Measurements from ENCODE around the gene PIK3R2. TPM values are rescaled to one million over a fixed set of nuclear protein-coding genes. Genes with fewer than 3 reads are reported as not detected.

Gene PIK3R2
- total RNA-seq, 1 experiment from 2014 or later: 42.8 TPM

DNA sequence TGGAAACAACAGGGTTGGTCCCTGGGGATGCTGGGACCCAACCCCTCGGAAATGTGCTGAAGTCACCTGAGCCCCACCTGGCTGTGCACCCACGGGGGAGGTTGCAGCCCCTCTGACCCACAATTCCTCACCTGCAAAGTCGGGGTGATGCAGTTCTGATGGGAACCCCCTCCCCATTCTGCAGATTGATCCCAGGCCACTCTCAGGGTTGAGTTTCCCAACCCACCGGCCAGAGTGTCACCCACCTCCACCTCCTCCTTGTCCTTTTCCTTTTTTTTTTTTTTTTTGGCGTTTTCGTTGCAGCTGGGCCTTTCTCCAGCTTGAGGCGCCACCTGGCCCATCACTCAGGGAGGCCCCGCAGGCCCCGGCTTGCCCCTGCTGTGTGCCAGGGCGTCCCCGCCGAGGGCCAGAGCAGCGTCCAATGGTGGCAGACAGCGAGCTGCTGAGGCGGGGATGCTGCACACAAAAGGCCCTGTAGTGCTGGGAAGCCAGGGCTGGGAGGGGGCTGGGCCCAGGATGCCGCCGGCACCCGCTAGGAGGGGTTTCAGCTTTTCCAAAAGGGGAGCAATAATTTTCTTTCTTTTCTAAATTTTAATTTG, 4.6 kb downstream of the PIK3R2 start:
- TF ChIP-seq, protein P1, sequence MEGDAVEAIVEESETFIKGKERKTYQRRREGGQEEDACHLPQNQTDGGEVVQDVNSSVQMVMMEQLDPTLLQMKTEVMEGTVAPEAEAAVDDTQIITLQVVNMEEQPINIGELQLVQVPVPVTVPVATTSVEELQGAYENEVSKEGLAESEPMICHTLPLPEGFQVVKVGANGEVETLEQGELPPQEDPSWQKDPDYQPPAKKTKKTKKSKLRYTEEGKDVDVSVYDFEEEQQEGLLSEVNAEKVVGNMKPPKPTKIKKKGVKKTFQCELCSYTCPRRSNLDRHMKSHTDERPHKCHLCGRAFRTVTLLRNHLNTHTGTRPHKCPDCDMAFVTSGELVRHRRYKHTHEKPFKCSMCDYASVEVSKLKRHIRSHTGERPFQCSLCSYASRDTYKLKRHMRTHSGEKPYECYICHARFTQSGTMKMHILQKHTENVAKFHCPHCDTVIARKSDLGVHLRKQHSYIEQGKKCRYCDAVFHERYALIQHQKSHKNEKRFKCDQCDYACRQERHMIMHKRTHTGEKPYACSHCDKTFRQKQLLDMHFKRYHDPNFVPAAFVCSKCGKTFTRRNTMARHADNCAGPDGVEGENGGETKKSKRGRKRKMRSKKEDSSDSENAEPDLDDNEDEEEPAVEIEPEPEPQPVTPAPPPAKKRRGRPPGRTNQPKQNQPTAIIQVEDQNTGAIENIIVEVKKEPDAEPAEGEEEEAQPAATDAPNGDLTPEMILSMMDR (conservative IDR thresholded peaks at IDR 0.05): no peak
- no peaks in the 10 kb centered on the region for H3K27me3 ChIP-seq (ENCODE audit: insufficient read depth, low read length)
- peak; percentile 76 for DNase-seq
- H3K56ac ChIP-seq (ENCODE audit: insufficient read length, low read depth, low read length): no peak overlapping the region
- H3K4me3 Mint-ChIP-seq: no peak overlapping the region
- H2BK120ac ChIP-seq (ENCODE audit: low read depth, low read length, poor library complexity, severe bottlenecking): no peak overlapping the region
- no peak overlapping the region for H4K8ac ChIP-seq (replicated peaks; ENCODE audit: insufficient read length, low read depth, low read length)
- peak overlapping the region in 2 of 3 experiments; percentile 39 to 58; a peak in 1 of 7 replicates for H3K27ac Mint-ChIP-seq
- peaks cover 4% of the 10 kb centered on the region for H4K20me1 ChIP-seq (ENCODE audit: control insufficient read depth, insufficient read depth, insufficient read length)
- H3K18ac ChIP-seq (ENCODE audit: insufficient read length, low read depth, low read length): no peak overlapping the region
- H4K5ac ChIP-seq (ENCODE audit: insufficient read length, low read depth, low read length): no peak overlapping the region
- no peak overlapping the region for H4K91ac ChIP-seq (ENCODE audit: insufficient read length, low read depth, low read length)
- H2BK5ac ChIP-seq (ENCODE audit: insufficient read length, low read length): no peak overlapping the region
- H3T11ph ChIP-seq (ENCODE audit: low read length): no peak overlapping the region
- H3K9me3 Mint-ChIP-seq: no peaks in the 10 kb centered on the region
- H2AFZ ChIP-seq (ENCODE audit: low read length): no peak overlapping the region
- H3K4me2 ChIP-seq (ENCODE audit: insufficient read depth, insufficient read length, low read length): no peak overlapping the region
- no peak overlapping the region for H2BK20ac ChIP-seq (ENCODE audit: low read depth, low read length, poor library complexity, severe bottlenecking)
- H3K4ac ChIP-seq (ENCODE audit: low read depth, low read length): no peak overlapping the region
- no peaks in the 10 kb centered on the region for H3K9me3 ChIP-seq (ENCODE audit: control insufficient read depth, low read depth, low read length)
- H3K14ac ChIP-seq (ENCODE audit: insufficient read depth, low read length): no peak overlapping the region
- no peaks in the 10 kb centered on the region for H3K79me1 ChIP-seq (ENCODE audit: insufficient read depth, low read depth, low read length, poor library complexity, severe bottlenecking)
- no peaks in the 10 kb centered on the region for H3K79me2 ChIP-seq (ENCODE audit: insufficient read depth, low read length)
- peaks cover 13 to 30% of the 10 kb centered on the region in 2 experiments for H3K4me1 Mint-ChIP-seq
- no peaks in the 10 kb centered on the region for H3K27me3 Mint-ChIP-seq (ENCODE audit: low read depth)
- H2AK5ac ChIP-seq (ENCODE audit: insufficient read length, low read length): no peak overlapping the region
- H3K23me2 ChIP-seq (ENCODE audit: insufficient read length, low read depth, low read length, poor library complexity, severe bottlenecking): peaks cover 9% of the 10 kb centered on the region
- no peak overlapping the region for H3K27ac ChIP-seq (ENCODE audit: insufficient read length, low read depth, low read length)
- no peak overlapping the region for H2BK15ac ChIP-seq (ENCODE audit: low read depth, low read length)
- no CpG with 5 or more reads among the region's 18 CpGs for WGBS (ENCODE audit: extremely low coverage, insufficient read length, low lambda C conversion rate)
- peaks cover 7 to 23% (median 22%) of the 10 kb centered on the region in 3 experiments; a peak in 6 of 7 replicates for H3K36me3 Mint-ChIP-seq (ENCODE audit: insufficient read depth in 1 of 3, low read depth in 3 of 3)
- no peak overlapping the region for H3K9ac ChIP-seq (ENCODE audit: extremely low read depth, insufficient read length, low read length)
- no peak overlapping the region for H3K23ac ChIP-seq (ENCODE audit: insufficient read length, low read depth, low read length)
- H3K4me1 ChIP-seq (ENCODE audit: insufficient read depth, low read length): 0 out of 2 replicates have a peak, but pooled peaks cover 2% of the 10 kb centered on the region
- H2BK12ac ChIP-seq (ENCODE audit: insufficient read length, low read depth, low read length): no peak overlapping the region

Measured in H9 (cell line).